GM21367 (cell line): ENCODE data around the gene KIAA0825.

ENCODE experiments used
- ATAC-seq: cut with Tn5 transposase; IDR thresholded peaks from one replicate; pipeline ENCODE4 v1.9.1; 2021; ENCODE audit not compliant: unreplicated experiment

Gene KIAA0825

DNA sequence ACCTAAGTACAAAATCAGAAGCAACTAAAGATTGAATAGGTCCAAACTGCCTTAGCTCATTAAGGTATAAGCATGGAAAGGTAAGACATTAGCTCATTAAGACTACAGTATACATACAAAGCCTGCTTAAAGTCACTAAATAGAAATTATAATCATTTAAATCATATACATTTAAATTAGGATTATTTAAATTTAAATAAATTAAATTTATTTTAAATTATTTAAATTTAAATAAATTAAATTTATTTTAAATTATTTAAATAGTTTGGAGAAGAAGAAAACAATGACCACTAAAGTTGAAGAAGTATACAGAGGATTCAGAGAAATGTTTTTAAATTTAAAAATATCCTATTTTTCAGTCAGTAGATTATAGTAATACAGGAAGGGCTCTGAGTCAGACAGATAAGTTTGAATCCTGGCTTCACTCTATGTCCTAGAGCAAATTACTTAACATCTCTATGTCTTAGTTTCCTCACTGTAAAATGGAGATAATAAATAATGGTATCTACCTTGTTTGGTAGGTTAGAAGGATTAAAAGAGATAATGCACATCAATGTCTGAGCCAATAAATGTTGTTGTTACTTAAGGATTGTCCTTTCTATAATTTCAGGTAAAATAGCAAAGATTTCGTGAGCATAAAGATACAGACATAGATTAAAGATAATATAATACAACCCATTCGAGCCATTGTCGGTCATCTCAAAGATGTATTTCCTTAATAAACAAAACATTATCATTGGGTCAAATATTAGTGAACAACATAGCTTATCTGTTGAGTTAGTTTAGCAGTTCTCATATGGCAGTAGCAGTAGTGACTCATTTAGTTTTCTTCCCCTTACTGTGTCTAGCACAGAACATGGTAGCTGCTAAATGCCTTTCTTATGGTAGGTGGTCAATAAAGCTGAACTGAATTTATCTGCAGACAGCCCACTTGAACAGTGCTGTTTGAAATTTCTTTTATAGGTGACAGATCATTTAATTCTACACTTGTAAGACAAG lies 100.6 kb downstream of the KIAA0825 start:
- ATAC-seq, result no peak

DNA sequence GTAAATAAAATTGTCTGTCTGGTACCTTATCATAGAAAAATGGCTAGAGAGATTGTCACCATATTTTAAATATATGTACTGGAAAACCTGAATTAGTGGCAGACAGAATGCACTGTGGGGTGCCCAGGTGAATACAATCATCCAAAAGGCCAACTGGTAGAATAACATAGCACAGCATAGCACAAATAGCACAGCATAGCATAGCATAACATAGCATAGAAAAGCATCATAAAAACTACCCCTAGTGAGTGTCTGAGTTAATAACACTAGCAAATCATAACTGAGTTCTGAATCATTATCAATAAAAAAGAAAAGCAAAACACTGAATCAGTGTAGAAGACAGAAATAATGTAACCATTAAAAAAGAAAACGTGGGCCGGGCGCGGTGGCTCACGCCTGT lies 102.3 kb downstream of the KIAA0825 start:
- no peak for ATAC-seq

DNA sequence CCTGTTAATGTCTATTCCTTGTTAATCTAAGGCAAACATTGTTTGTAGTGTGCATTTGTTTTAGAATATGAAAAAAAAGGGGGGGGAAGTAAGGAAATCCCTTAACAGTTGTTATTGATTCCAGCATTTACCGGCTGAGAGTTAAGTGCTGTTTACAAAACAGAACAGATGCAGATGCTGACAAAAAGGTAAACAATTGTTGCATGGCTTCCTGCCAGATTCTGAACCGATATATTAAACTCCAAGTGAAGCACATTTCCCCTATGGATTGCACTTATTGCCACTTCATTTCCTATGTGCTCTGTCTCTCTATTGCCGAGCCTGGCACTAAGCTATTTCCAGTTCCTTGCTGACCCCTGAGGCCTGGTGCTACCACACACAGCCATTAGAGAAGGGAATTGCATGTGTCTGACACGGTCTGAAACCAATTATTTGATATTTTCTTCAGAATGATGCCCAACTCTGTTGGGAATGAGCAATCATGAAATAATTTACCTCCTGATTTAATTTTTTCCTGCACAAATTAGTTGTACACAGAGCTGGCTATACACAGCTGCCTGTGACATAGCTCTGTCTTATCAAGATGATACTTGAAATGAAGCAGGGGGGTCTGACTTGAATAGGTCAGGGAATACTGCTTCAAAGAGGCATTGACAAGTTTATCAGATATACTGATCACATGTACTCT lies 109.8 kb downstream of the KIAA0825 start:
- ATAC-seq, result no peak

DNA sequence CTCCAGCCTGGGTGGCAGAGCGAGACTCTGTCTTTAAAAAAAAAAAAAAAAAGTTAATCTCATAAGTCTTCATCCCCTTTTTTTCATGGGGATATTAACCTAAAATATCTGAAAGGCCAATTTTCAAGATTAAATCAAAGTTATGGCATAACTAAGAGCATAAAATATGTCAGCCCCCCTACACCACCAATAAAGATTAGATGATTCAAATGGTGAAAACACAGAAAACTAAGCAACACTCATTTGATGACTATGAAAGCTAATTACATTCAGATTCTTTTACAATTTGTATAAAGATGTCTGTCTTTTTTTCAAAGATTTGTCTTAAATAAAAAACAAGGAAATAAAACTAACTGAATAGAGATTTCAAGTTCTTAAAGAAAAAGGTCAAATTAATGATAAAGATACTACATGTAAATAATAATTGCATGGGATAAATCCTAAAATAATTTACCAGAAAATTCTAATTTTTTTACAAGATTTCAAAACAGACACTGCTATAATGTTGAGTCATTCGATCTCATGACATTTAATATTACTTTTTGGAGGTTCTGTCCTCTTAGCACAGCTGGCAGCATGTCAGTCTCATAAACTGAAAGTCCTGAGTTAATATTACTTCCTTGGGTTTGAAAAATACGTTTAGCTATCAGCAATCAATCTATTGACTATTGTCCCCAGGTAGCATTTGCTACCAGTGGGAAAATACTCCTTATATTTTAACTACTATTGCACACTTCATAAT lies 112.9 kb downstream of the KIAA0825 start:
- no peak for ATAC-seq

DNA sequence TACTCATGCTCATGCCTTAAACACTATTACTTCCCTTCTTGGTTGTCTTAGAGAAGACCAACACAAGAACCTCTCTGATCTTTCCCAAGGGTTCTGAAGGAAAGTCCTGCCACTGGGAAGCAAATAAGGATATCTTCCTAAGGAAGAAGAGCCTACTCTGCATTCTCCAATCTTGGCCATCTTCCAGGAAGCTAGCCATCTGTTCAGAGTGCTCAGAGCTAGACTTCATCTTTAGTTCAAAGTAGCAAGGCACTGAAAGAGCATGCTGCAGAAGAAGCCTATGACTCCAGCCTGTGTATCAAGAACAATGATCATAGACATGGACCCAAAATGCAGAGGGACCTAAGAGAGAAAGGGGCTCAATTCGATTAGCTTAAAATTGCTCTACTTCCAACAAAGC lies 114.7 kb downstream of the KIAA0825 start:
- no peak for ATAC-seq

DNA sequence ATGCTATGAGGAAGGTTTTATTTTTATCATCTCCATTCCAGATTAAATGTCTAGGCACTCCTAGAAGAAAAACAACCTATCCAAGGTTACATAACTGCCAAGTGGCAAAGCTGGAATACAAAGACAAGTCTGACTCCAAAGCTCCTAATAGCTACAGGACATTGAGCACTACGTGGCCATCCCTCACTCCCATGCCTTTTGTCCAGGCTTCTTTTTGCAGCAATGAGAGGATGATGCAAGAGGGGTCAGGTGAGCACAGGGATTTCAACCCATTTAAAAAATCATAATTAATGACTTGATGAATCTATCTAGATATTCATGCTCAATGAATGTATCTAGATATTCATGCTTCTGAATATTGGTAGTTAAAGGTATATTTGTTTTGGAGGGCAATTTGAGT lies 117.0 kb downstream of the KIAA0825 start:
- no peak for ATAC-seq

DNA sequence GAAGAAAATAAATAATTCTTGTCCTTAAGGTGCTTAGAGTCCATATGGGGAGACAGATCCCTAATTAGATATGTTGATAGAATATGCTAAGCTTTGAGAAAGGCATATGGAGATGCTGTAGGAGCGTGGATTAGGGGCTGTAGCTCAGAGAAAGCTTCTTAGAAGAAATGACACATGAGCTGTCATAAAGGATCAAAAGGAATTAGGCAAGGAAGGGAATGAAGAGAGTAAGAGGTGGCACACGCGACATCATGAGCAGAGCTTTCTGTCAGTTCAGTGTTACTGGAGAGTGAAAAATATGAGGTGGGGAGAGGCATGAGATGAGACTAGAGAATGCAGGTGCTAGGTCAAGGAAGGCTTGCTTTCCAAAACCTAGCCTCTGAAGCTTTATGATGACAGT lies 118.6 kb downstream of the KIAA0825 start:
- no peak for ATAC-seq

DNA sequence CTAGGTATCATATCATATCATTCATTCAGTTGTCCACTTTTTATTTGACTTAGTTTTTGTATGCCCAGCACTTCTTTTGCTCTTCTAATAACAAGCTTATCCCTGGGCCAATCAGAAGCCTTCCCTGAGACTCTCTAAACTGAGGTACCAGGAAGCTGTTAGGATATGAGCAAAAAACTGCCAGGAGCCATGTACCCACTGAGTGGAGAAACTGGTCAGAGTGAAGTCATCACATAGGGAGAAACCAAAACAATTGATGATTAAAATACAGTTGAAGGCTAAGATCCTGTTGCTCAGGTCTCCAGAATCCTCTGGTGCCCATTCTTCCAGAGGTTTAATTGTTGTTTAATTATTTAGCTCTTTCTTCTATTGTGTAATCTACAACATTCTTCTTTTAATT lies 120.2 kb downstream of the KIAA0825 start:
- no peak for ATAC-seq

DNA sequence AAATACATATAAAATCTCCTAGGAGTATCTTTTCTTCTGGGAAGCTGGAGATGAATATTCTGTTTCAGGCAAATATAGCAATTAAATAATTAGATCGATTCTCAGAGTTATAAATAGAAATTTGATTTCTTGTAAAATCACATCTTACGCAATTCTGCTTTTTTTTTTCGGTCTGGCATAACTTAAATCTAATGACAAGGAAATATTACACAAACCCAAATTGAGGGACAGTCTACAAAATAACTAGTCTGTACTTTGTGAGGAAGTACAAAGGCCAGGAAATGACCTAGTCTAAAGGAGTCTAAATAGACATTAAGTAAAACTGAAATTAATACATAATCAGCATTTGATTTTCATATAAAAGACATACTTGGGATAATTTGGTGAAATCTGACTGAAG lies 133.3 kb downstream of the KIAA0825 start:
- ATAC-seq, result no peak

DNA sequence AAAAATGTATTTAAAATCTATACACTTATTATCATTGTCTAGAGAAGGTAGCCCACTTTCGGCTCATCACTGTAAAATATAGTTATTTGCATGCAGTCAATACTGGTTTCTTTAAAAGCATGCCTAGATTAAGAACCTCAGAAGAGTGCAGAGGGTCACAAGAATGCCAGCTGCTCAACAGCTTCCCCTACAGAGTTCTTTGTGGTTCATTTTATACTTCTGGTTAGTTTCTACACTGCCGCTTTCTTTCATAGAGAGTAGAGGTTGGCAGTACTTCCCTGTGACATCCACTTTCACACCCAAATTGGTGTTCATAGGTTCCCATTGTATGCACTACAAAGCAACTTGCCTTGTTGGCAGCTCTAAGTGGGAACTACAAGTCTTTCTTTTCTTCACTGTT lies 137.3 kb downstream of the KIAA0825 start:
- no peak for ATAC-seq

DNA sequence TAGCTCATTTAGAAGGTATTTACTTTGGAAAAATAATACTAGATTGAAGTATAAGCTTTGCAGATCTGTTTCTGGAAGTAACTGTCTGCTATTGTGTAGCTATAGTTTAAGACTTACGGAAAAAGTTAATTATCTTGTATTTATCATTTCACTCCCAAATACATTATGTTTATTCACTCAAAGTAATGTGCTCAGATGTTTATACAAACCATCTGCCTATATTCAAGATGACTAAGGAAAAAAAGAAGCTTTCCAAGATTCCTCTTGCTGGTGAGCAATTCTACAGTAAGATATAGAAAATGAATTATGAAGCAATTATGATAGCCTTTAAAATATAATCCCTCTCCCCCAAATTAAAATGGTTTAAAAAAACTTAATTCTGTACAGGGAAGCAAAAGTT lies 137.9 kb downstream of the KIAA0825 start:
- ATAC-seq, result no peak

DNA sequence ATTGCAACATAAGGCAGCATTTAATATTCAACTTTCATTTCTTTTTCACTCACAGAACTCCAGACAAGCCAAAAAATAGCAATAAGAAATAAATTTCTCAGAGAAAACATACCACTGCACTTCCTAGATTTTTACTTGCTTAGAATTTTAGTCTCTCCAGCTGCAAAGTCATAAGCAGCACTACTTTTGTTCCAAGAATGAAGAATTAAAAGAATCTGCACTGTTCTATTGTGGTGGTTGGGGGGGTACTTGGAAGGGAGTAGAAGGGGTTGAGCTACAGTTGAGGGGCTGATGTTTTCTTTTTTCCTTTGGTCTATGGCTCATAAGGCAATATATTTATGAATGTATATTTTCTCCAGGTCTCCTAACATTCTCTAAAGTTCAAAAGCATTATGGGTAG lies 144.5 kb downstream of the KIAA0825 start:
- no peak for ATAC-seq

DNA sequence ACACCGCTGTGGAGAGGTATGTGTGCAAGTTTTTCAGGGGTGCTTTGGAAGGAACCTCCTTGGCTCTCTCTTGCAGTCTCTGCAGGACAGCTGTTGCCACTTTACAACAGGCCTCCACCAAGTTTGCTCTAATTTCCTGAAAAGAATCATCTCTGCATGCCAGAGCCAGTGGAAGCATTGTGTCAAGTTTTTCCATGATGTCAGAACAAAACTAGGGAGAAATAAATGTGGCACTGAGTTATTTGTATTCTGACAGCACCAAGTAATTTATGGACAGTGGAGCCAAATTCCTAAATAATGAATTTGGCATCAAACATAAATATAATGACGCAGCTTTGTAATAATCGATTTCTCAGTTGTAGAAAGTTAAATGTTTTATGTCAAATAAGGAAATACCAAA lies 146.9 kb downstream of the KIAA0825 start:
- no peak for ATAC-seq

DNA sequence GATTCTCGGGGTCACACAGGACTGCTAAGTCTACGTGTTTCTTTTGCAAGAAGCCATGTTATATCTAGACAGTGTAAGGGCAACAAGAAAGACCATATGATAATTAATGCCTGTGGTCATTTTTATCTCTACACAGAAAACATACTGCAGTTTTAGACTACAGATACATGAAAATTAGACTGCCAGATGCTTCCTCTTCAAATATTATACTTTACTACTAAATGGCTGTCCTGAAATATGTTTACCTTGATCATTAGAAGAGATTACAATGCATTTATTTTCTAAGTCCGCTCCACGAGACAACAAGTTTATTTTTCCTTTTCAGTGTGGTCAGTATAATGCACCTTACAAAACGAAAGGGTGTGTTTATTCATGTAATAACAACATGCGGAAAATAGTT lies 147.6 kb downstream of the KIAA0825 start:
- no peak for ATAC-seq

DNA sequence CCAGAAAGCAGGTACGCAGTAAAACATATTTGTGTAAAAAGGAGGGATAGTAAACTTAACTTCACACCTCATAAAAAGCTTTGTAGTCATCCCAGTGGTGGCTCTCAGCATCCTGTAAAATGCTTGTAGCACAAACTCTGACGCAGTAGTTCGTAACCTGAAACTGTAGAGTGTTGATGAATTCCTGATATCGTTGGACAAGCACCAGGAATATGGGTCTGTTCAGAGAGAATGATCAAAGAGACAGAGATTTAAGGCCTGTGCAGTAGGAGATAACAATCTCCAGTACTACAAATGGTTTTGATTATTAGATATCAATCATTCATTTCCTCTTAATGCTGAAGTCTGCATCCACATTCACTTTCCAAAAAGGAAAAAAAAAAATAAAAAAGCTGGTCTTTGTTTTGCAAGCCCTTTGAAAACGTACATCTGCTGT lies 148.5 kb downstream of the KIAA0825 start:
- ATAC-seq, result no peak

DNA sequence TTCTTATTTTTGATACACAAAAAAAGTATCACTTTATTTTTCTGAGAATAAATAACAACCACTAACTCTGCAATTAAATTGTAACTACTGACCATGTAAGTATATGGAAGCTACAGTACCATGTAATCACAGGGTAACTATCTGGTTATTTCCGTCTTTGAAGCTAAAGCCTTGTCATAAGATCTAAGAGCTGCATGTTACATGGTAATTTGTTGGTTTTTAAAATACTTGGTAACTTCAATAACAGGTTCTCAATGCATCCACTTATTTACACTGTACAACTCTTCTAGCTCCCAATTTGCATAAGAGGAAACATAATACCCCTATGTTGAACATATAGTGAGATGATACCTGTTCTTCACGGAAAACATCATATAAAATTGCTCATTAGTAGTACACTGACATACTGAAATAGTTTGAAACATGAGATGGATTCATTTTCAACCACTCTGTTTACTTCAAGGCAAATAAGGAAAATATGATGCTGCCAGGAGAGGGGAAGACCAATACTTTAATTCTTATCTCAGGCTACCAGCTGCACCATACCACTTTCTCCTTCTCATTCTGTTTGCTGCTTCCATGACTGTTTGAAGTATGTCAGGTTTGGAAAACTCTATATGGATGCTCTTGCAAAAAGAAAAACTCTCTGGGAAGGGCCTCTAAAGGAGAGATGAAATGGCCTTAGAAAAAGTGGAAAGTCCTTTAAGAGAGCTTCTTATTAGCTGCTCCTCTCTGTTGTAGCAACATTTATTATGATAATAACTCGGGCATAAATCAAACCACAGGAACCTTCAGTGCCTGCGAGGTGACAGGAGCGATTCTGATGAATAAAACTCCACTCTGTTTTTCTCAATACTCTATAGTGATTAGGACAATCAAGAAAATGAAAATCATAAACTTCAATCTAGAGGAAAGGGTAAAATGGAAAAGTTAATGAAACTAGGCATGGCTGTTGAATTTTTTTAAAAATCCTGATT lies 150.2 kb downstream of the KIAA0825 start:
- no peak for ATAC-seq

DNA sequence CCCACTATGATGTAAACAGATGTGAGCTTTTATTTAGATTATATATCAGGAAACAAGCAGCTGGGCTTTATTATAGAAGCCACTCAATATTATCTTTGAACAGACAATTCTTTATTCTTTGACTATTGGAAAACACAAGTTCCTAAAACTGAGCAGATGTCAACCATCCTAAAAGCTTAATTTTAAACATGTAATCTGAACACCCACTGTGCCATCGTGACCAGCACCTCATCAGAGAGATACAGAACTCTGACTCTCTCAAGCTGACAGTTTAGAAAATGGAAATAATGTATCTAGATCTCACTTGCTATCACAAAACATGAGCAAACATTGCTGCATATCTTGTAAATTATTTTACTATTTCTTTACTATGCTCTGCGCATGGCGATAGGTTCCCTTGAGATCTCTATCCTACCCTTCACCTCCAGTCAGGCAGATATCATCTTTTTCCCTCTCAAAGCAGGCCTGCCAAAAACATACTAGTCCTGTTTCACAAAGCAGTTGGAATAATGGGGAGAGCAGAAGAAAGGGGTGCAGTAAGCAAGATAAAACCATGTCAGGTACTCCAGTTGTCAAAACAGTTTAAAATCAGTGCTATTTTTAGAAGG lies 151.0 kb downstream of the KIAA0825 start:
- no peak for ATAC-seq

DNA sequence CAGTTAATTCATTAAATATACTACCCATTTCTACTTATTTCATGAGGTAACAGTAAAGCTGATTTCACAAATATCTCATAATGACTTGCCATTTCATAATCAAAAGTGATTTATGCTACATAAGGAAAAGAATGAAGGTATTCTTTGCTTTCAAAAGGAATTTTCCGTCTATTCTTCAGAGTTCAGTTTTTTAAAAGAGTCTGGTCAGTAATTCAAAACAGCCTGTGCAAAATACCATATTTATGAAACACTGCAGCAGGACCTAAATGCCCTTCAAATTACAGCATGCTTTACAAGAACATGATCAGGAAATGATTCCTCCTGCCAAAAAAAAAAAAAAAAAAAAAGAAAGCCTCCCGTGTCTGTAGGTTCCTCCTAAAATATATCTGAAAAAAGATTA lies 154.7 kb downstream of the KIAA0825 start:
- no peak for ATAC-seq

DNA sequence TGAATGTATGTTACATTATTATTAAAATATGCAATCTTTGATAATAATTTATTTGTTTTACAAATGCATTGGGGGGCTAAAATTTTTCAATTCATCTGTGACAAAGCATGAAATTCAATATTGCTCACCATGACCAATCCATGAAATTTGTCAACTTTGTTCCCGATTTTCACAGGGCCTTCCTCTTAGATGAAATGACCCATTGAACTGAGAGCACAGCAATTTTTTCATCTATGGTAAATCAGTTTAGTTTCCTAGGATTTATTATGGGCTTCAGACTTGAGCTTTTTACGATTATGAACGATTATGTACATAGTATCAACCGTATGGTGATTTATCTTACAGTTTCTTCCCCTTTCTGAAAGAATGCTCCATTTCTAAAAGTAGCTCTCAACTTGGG lies 157.3 kb downstream of the KIAA0825 start:
- no peak for ATAC-seq

DNA sequence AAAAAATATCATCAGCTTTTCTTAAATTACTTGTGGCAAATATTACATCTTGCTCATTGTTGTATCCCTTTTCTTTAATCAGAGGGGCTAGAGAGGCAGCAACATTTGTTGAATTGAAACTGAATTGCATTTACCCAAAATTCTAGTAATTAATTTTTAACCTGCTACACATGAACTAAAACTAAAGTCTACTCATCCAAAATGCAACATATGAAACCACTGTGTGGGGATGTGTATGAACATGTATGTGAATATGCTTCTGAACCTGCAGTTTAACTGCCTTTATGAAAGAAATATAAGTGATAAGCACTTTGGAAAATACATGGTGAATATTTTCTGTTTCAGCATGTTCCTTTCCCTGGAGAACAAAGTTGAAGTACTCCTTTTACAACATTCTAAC lies 158.5 kb downstream of the KIAA0825 start:
- no peak for ATAC-seq
